GM19467 (cell line): Measurements from ENCODE around the gene SNX18.
"Not testable (repeated sequence)": the region's sequence is repeated elsewhere in the genome, so short reads cannot be mapped to it uniquely, and the experiment has no call there.

Experiments used
- ATAC-seq: cut with Tn5 transposase; IDR thresholded peaks from one replicate; pipeline ENCODE4 v1.9.1; 2021; ENCODE audit warnings: mild to moderate bottlenecking, moderate library complexity; ENCODE audit not compliant: unreplicated experiment

Gene SNX18

GRCh38 chr5:54518818-54519508 is 1.4 kb downstream of the SNX18 start:
- ATAC-seq = no peak

GRCh38 chr5:54519509-54519876 is 1.9 kb downstream of the SNX18 start:
- no peak for ATAC-seq

GRCh38 chr5:54520438-54520846 is 2.9 kb downstream of the SNX18 start:
- ATAC-seq = no peak

- ATAC-seq = no peak
Measured at GRCh38 chr5:54520940-54521339, 3.4 kb downstream of the SNX18 start.

GRCh38 chr5:54521856-54522479 is 4.4 kb downstream of the SNX18 start:
- no peak for ATAC-seq

- ATAC-seq = no peak
Measured at GRCh38 chr5:54523534-54523933, 6.0 kb downstream of the SNX18 start.

GRCh38 chr5:54524082-54524481 is 6.5 kb downstream of the SNX18 start:
- ATAC-seq = no peak

GRCh38 chr5:54524704-54525103 is 7.1 kb downstream of the SNX18 start:
- no peak for ATAC-seq

- no peak for ATAC-seq
Measured at GRCh38 chr5:54525261-54525660, 7.7 kb downstream of the SNX18 start.

- no peak for ATAC-seq
Measured at GRCh38 chr5:54525692-54526091, 8.1 kb downstream of the SNX18 start.

- ATAC-seq = no peak
Measured at GRCh38 chr5:54526604-54527288, 9.2 kb downstream of the SNX18 start.

- no peak for ATAC-seq
Measured at GRCh38 chr5:54528633-54529209, 11.2 kb downstream of the SNX18 start.

- ATAC-seq = no peak
Measured at GRCh38 chr5:54529565-54529964, 12.0 kb downstream of the SNX18 start.

GRCh38 chr5:54531546-54531945 is 14.0 kb downstream of the SNX18 start:
- ATAC-seq = no peak

GRCh38 chr5:54533541-54534190 is 16.1 kb downstream of the SNX18 start:
- no peak for ATAC-seq

GRCh38 chr5:54534191-54535004 is 16.8 kb downstream of the SNX18 start:
- ATAC-seq = no peak

- ATAC-seq = no peak
Measured at GRCh38 chr5:54535149-54535844, 17.7 kb downstream of the SNX18 start.

- not testable (repeated sequence) for ATAC-seq
Measured at GRCh38 chr5:54536375-54536774, 18.8 kb downstream of the SNX18 start.

- ATAC-seq = not testable (repeated sequence)
Measured at GRCh38 chr5:54536861-54537260, 19.3 kb downstream of the SNX18 start.

GRCh38 chr5:54537725-54538124 is 20.2 kb downstream of the SNX18 start:
- ATAC-seq = no peak
